Keratinocyte (primary cell): ENCODE measurements around the gene FAM209B. TPM values are rescaled to one million over a fixed set of nuclear protein-coding genes. Genes with fewer than 3 reads are reported as not detected.

ENCODE experiments used
- DNase-seq: peaks from one replicate; pipeline ENCODE4 v3.0.0-alpha.2; 2011; ENCODE audit warnings: low read depth, missing footprints, low spot score
- FAIRE-seq: peaks from 2 replicates; lab custom pipeline; 2011; peaks lifted over from hg19 to GRCh38; lab: Jason Lieb, UNC
- H2AFZ ChIP-seq: 2 replicates; pipeline ENCODE4 v1.6.0; 2012; ENCODE audit warnings: low read length, control low read depth, inconsistent platforms; ENCODE audit not compliant: control insufficient read depth
- H3K27ac ChIP-seq: 2 replicates; pipeline ENCODE4 v1.5.1; 2011; ENCODE audit warnings: low read length; ENCODE audit not compliant: control insufficient read depth, insufficient read depth
- H3K27me3 ChIP-seq: 3 replicates; pipeline ENCODE4 v1.6.0; 2011; ENCODE audit warnings: low read length; ENCODE audit not compliant: control insufficient read depth, insufficient read depth; ENCODE audit errors: extremely low read depth
- H3K36me3 ChIP-seq, 2 experiments: 2 replicates in 1 of 2; 3 replicates in 1 of 2; pipeline ENCODE4 v1.5.1; 2011; ENCODE audit warnings: low read length in 2 of 2, mild to moderate bottlenecking in 1 of 2; ENCODE audit not compliant: control insufficient read depth in 2 of 2, insufficient read depth in 2 of 2; ENCODE audit errors: extremely low read depth in 1 of 2
- H3K4me1 ChIP-seq: 3 replicates; pipeline ENCODE4 v1.5.1; 2011; ENCODE audit warnings: low read length; ENCODE audit not compliant: control insufficient read depth, insufficient read depth; ENCODE audit errors: extremely low read depth
- H3K4me2 ChIP-seq: 3 replicates; pipeline ENCODE4 v1.6.0; 2011; ENCODE audit warnings: low read depth, low read length; ENCODE audit not compliant: control insufficient read depth, insufficient read depth; ENCODE audit errors: extremely low read depth
- H3K4me3 ChIP-seq, 3 experiments: fragments of 200-600 bp in 1 of 3; sonication (generic) in 1 of 3; 2 replicates in 2 of 3; 3 replicates in 1 of 3; pipeline ENCODE4 v1.5.1; 2011 to 2016; ENCODE audit warnings: low read length in 3 of 3, mild to moderate bottlenecking in 3 of 3, control low read depth in 2 of 3, inconsistent platforms in 1 of 3, low read depth in 1 of 3, mixed read lengths in 1 of 3, mixed run types in 1 of 3, moderate library complexity in 1 of 3; ENCODE audit not compliant: control insufficient read depth in 2 of 3, insufficient read depth in 2 of 3; ENCODE audit errors: extremely low read depth in 1 of 3
- H3K79me2 ChIP-seq: 2 replicates; pipeline ENCODE4 v1.6.0; 2012; ENCODE audit warnings: low read length; ENCODE audit not compliant: control insufficient read depth, insufficient read depth
- H3K9ac ChIP-seq: 3 replicates; pipeline ENCODE4 v1.6.0; 2011; ENCODE audit warnings: low read length; ENCODE audit not compliant: control insufficient read depth, insufficient read depth; ENCODE audit errors: extremely low read depth
- H3K9me1 ChIP-seq: 3 replicates; pipeline ENCODE4 v1.6.0; 2011; ENCODE audit warnings: low read length; ENCODE audit not compliant: control insufficient read depth, insufficient read depth; ENCODE audit errors: extremely low read depth
- H3K9me3 ChIP-seq: 2 replicates; pipeline ENCODE4 v1.5.1; 2012; ENCODE audit warnings: low read depth, low read length; ENCODE audit not compliant: control insufficient read depth
- H4K20me1 ChIP-seq: 3 replicates; pipeline ENCODE4 v1.6.0; 2011; ENCODE audit warnings: low read length; ENCODE audit not compliant: control insufficient read depth, insufficient read depth; ENCODE audit errors: extremely low read depth
- CTCF ChIP-seq, 3 experiments: IDR thresholded peaks in 1 of 3; conservative IDR thresholded peaks in 1 of 3; optimal IDR thresholded peaks in 1 of 3; 2 replicates in 2 of 3; 3 replicates in 1 of 3; pipeline versions ENCODE3 to v1.5.1; 2011; ENCODE audit warnings: low read length in 3 of 3, mild to moderate bottlenecking in 3 of 3, moderate library complexity in 2 of 3, control low read depth in 1 of 3, inconsistent platforms in 1 of 3; ENCODE audit not compliant: insufficient read depth in 2 of 3; ENCODE audit errors: extremely low read depth in 1 of 3
- EZH2 ChIP-seq: IDR thresholded peaks from one replicate; pipeline ENCODE4 v1.6.1; 2012; ENCODE audit warnings: inconsistent platforms, mild to moderate bottlenecking, low read length, moderate library complexity
- dilution Hi-C: fragments of 300-500 bp; cut with MboI; formaldehyde crosslinking; loops from one replicate; pipeline ENCODE4 v1.7.0; 2020; ENCODE audit warnings: low sequenced_read_pairs; ENCODE audit not compliant: extremely low pct_ligation_motif_present
- polyA plus RNA-seq, 5 experiments: library from polyadenylated mRNA; depleted of rRNA in 3 of 5; stranded (reverse) in 3 of 5; stranded (forward) in 1 of 5; unstranded in 1 of 5; fragments of >200 nt; gene quantifications; 1 replicate in 1 of 5; 2 replicates in 3 of 5; 3 replicates in 1 of 5; pipeline versions ENCODE4 v1.2.1 to v1.2.3, GENCODE V29; 2011 to 2012; ENCODE audit warnings: missing spikeins in 2 of 5, low read depth in 1 of 5, low replicate concordance in 1 of 5

Gene FAM209B
- polyA plus RNA-seq, 1 donor (not counting 4 experiments of a cell fraction or from before 2014, with no cell fraction given), result 0.38 TPM

- Histone ChIP-seq H3K27me3 (no peaks in the 10 kb centered on the region), H3K4me3 (no peak overlapping the region), H3K27ac (no peak overlapping the region), H2AFZ (no peak overlapping the region), H4K20me1 (no peaks in the 10 kb centered on the region), H3K4me1 (peaks cover 16% of the 10 kb centered on the region), H3K4me2 (no peak overlapping the region), H3K9me1 (no peaks in the 10 kb centered on the region), H3K9ac (no peak overlapping the region), H3K36me3 (no peaks in the 10 kb centered on the region), H3K79me2 (no peaks in the 10 kb centered on the region), H3K9me3 (no peaks in the 10 kb centered on the region)
- DNase-seq (no peak), FAIRE-seq (no peak)
- no peak for TF ChIP-seq EZH2
- TF ChIP-seq CTCF (optimal IDR thresholded peaks at IDR 0.05 in 1 of 3, IDR thresholded peaks at IDR 0.05 in 1 of 3, conservative IDR thresholded peaks at IDR 0.05 in 1 of 3; ENCODE audit: extremely low read depth in 1 of 3, insufficient read depth in 2 of 3, low read length in 3 of 3), result no peak
- dilution Hi-C loops, result no loop called here
Measured at GRCh38 chr20:56573986-56574385, 40.9 kb downstream of the FAM209B start.

- peaks cover 16% of the 10 kb centered on the region for H3K4me1 ChIP-seq
- no peaks in the 10 kb centered on the region for H3K27me3 ChIP-seq
- no peak overlapping the region for H3K27ac ChIP-seq
- H3K9me3 ChIP-seq, result no peaks in the 10 kb centered on the region
- H3K36me3 ChIP-seq, result no peaks in the 10 kb centered on the region
- TF ChIP-seq EZH2, result no peak
- no peak for TF ChIP-seq CTCF (optimal IDR thresholded peaks at IDR 0.05 in 1 of 3, IDR thresholded peaks at IDR 0.05 in 1 of 3, conservative IDR thresholded peaks at IDR 0.05 in 1 of 3; ENCODE audit: extremely low read depth in 1 of 3, insufficient read depth in 2 of 3, low read length in 3 of 3)
- peak; percentile 11 for DNase-seq
- H2AFZ ChIP-seq, result peak overlapping the region; percentile 9
- no peaks in the 10 kb centered on the region for H3K9me1 ChIP-seq
- peak overlapping the region in 1 of 3 experiments; percentile 27 for H3K4me3 ChIP-seq
- dilution Hi-C loops, result no loop called here
- H4K20me1 ChIP-seq, result no peaks in the 10 kb centered on the region
- no peaks in the 10 kb centered on the region for H3K79me2 ChIP-seq
- peak overlapping the region; percentile 64 for H3K4me2 ChIP-seq
- peak; percentile 53 for FAIRE-seq
- H3K9ac ChIP-seq, result no peak overlapping the region
Measured at GRCh38 chr20:56574531-56575142, 41.6 kb downstream of the FAM209B start.
